ENCODE results near the gene SERPINA1.

Gene SERPINA1

DNA sequence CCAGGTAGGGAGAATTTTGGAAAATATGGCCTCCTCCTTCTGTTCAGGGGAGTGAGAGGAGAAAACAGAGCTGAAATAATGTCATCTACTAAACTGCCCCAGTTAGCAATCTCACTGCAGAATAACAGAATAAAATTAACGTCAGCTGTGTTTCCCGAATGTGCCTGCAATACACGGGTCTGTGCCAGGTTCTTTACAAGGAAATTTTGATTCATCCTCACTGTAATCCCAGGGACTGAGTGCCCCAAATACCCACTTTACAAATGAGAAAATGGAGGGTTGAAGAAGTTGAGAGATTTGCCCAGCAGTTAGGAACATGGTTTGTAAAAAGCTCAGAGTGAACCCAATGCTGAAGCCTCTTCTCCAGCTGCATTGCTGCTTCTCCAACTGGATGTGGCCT, 44.0 kb downstream of the SERPINA1 start:
- no peak for DNase-seq

DNA sequence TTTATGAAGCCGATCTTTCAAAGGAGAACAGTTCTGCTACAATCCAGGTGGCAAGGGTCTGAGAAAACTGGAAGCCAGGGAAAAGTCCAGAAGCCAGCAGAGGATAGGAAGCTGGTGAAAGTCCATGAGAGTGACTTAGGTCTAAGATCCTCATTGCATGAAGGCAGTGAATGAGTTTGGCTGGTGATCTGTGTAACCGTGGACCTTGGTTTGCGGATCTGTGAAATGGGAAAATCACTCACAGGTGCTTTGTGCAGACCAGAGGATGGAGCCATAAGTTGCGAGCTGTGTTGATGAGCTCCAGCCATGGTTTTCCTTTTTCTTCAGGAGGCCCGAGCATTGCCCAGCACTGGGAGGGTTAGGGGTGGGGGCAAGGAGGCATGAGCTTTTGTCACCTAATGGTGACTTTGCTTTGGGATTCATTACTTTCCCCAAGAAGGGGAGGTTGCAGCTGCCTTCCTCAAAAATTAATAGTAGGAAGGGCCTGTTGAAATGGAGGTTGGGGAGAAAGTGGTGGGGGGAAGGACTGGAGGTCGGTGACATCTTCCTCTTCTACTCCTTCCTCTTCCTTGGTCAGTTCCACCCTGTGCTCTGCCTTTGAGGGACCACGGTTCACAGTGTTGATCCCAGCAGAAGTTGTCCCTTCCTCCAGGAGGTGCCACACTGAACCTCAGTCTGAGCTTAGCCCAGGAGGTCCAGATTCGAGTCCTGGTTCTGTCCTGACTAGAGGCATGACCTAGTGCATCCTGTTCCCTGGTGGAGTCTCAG, 45.0 kb downstream of the SERPINA1 start:
- DNase-seq: no peak

DNA sequence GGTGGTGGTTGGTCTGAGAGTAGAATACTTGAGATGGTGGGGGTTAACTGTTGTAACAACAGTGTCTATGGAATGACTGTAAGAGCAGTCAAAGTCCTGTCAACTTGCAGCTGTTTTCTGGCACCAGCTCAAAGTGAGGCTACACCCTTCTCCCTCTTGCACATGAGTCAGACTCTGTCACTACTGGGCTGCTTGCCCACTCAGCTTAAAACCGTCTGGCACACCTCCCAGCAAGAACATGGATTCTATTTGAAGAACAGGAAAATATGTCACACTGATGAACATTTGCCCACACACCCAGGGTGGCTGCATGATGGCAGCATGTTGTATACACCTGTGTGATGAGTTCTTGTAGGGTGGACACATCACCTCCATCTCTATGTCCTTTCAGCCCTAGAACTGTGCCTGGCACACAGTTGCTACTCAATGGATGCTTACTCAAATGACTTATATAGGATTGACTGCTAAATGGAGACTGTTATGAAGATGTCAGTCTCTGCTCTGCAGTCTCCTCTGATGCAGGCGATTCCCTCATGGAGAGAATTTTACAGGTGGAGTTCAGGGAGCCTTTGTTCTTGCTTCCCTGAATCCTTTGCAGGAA, 46.0 kb downstream of the SERPINA1 start:
- no peak for DNase-seq

DNA sequence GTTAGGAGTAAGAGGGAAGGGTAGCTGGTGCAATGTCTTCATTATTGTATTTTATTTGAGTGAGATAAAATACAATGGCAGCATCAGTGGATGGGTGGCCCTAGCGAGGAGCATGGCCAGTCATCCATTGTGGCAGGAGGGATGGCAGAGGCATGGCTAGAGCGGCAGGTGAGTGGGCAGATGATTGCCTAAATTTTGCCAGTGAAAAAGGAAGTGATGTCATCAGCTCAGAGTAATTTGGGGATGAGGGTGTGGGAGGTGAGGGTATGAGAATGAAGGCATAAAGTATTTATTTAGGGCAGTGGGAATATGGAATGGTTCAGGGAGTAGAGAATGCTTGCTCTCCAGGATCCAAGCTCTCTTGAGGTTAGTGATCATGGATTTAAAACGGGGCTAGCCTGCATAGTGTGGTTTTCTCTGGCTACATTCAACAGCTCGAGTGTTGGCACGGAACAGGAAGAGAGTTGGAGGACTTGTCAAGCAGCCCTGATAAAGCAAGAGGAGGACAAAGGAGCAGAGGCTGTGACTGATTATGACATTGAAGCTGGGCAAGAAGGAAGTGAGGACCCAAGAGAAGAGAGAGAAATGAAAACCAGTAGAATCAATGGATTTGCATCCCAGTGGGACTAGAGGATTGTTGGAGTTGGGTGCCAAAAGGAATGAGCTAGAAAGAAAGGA, 46.6 kb downstream of the SERPINA1 start:
- no peak for DNase-seq

DNA sequence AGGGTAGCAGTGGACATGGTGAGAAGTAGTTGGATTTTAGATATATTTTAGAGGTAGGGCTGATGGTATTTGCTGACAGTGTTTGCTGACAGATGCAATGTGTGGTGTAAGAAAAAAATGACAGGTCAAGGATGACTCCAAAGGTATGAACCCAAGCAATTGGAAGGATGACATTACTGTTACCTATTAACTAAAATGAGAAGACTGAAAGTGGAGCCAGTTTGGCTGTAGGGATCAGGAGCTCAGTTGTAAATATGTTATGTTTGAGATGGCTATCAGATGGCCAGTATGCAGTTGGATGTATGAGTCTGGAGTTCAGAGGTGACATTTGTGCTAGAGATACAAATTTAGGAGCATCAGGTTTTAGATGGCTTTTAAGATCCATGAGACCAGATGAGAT, 47.9 kb downstream of the SERPINA1 start:
- DNase-seq: no peak

DNA sequence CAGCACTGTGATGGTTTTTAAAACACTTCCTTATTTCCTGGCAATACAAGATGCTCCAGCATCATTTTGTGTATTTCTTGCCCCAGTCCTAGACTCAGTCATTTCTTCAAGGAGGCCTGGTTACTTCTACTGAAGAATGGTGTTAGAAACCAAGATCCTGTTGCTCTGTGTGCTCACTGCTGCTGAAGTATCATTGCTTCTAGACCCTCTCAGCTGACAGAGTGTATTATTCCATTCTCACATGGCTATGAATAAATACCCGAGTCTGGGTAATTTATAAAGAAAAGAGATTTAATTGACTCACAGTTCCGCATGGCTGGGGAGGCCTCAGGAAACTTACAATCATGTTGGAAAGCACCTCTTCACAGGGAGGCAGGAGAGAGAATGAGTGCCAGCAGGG, 50.4 kb downstream of the SERPINA1 start:
- DNase-seq: no peak

DNA sequence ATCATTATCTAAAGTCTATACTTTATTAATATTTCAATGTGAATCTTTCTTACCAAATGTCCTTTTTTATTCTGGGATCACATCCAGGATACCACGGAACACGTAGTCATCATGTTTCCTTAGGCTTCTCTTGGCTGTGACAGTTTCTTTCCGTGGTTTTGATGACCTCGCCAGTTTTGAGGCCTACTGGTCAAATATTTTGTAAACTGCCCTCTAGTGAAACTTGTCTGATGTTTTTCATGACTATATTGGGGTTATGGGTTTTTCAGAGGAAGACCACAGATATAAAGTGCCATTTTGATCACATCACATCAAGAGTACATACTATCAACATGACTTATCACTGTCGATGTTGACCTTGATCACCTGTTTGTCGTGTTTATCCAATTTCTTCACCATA, 51.1 kb downstream of the SERPINA1 start:
- no peak for DNase-seq

DNA sequence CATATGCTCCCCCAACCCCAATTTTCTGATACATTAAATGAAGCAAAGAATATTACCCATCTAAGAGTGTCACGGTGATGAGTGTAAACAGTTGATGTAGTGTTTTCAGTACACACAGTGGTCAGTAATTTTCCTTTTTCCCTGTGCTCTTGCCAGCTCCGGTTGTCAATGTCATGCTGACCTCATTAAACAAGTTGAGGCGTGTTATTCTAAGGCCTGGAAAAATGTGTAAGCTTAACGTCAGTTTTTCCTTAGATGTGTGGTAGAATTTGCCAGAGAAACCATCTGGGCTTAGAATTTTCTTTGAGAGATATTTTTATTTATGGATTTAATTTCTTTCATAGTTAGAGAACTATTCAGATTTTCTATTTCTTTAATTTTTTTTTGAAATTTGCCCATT, 53.5 kb downstream of the SERPINA1 start:
- DNase-seq: no peak

DNA sequence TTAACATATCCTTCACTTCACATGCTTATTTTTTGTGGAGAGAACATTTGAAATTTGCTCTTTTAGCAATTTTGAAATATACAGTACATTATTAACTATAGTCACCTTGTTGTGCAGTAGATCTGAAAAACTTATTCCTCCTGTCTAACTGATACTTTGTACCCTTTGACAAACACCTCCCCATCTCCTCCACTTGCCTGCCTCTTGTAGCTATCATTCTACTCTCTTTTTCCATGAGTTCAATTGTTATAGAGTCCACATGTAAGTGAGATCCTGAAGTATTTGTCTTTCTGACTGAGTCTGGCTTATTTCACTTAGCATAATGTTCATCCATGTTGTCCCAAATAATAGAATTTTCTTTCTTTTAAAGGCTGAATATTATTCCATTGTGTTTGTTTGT, 55.8 kb downstream of the SERPINA1 start:
- no peak for DNase-seq

DNA sequence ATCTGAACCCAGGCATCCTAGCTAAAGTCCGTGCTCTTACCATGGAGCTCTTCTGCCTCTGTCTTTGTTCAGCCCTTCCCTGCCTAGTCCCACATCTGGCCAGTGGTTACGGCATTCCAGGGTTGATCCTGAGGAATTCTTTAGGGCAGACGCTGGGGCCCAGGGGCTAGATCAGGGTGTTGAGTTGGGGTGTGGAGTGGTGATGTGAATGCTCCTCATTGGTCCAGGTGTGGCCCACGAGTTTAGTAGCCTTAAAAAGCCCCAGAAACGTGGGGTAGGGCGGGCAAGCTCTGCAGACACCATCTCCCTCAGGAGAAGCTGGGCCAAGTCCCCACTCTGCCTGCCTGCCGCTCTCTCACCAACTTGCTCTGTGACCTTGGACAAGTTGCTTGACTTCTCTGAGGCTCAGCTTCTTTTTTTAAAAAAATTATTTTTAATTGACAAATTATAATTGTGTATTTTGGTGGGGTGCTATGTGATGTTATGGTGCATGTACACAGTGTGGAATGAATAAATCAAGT, 56.3 kb downstream of the SERPINA1 start:
- no peak for DNase-seq

DNA sequence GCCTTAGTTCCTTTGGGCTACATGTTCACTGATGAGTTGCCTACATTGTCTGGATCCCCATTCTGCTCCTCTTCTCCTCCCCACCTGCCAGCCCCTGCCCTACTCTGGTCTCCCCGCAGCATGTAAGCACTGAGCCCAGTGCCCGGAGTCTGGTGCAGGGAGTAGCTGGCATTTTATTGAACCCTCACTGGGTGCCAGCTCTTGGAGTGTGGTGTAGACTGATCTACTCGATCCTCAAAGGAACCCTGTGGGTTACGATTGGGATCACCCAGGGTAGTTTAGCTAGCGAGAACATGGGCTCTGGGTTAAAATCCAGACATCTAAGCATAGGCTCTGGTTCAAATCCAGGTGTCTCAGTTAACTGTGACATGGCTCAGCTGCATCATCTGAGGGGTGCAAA, 56.9 kb downstream of the SERPINA1 start:
- DNase-seq: no peak

DNA sequence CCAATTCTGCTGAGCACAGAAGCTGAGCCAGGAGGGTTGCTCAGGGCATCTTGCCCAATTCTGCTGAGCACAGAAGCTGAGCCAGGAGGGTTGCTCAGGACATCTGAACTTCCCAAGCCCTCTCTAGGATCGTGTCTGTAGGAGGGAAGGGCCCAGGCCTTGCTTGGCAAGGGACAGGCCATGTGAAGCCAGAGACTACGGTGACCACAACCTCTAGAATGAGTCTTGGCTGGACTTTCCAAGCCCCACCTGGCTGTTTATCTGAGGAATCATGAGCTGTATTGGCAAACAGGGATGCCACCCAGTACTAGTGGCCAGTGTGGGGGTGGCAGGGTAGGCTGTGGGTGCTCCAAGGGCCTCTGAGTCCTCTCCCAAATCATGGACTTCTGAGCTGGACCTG, 57.5 kb downstream of the SERPINA1 start:
- no peak for DNase-seq

DNA sequence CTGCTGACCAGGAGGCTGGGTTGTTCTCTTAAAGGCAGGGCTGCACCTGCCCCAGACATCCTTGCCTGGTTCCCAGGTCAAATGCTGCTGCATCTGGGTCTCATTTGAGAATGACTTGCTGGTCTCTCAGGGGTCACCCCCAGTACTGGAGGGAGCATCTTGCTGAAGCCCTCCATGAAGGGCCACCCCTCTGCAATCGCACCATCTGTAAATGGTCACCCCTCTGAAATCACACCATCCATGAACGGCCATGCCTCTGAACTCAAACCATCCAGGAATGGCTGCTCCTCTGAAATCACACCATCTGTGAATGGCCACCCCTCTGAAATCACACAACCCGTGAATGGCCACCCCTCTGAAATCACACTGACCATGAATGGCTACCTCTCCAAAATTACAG, 58.0 kb downstream of the SERPINA1 start:
- no peak for DNase-seq

DNA sequence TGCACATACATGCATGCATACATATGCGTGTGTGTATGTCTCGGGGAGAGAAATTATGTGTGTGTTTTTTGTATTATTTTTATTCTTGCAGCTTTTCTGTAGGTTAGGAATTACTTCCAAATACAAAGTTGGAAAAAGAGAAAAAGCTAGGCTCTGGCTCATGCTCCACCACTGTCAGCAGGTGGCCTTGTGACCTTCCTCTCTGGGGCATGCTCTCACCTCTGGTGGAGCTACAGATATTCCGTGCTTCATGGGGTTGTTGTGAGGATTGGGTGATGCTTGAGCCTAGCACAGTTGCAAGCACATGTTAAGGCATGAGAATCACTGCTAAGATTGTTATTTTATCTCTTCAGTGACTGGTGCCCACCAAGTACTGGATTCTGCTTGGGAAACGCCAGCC, 58.5 kb downstream of the SERPINA1 start:
- no peak for DNase-seq

DNA sequence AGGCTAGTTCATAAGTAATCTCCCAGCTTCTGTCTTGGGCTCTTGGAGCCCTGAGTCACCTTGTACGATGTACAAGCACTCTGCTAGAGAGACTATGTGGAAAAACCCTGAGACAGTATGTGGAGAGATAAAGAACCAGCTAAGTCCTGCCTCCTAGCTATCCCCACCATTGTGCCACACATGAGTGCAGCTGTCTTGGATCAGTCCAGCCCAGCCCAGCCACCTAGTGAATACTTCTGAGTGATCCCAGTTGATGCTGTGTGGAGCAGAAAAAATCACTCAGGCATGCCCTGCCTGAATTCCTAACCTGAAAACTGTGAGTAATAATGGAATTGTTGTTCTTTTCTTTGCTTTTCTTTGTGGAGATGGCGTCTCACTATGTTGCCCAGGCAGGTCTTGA, 60.2 kb downstream of the SERPINA1 start:
- no peak for DNase-seq

All from NCI-H187 (cell line).